HG03565 (cell line): ENCODE data around the gene TNFSF9.
"Not testable (repeated sequence)": the region's sequence is repeated elsewhere in the genome, so short reads cannot be mapped to it uniquely, and the experiment has no call there.

Experiments
- ATAC-seq: cut with Tn5 transposase; IDR thresholded peaks from one replicate; pipeline ENCODE4 v1.9.1; 2021; ENCODE audit warnings: mild to moderate bottlenecking, moderate library complexity; ENCODE audit not compliant: unreplicated experiment

The TNFSF9 gene

DNA sequence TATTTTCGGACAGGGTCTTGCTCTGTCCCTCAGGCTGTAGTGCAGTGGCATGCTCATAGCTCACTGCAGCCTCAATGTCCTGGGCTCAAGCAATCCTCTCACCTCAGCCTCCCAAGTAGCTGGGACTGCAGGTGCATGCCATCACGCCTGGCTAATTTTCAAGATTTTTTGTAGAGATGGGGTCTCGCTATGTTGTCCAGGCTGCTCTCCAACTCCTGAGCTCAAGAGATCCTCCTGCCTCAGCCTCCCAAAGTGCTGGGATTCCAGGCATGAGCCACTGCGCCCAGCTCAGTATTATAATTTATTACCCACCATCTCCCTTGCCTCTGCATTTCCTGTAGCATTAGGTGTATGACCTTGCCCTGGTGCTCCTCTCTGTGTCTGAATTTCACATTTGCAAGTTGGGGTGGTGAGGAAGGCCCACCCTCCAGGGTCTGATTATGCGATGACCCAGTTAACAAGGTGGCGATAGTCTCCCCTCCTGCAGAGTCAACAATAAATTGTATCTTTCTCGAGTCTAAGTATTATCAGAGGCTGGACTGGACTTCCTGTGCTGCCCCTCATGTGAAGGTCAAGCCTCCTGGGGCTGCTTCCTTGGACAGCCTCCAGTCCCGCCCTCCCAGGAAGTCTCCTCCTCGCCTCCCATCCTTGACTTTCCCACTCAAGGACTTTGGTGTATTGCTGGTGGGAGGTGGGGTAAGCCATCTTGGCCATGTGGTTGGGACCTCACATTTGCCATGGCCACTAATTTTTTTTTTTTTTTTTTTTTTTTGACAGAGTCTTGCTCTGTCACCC is 27.2 kb upstream of the TNFSF9 start:
- ATAC-seq, result no peak

DNA sequence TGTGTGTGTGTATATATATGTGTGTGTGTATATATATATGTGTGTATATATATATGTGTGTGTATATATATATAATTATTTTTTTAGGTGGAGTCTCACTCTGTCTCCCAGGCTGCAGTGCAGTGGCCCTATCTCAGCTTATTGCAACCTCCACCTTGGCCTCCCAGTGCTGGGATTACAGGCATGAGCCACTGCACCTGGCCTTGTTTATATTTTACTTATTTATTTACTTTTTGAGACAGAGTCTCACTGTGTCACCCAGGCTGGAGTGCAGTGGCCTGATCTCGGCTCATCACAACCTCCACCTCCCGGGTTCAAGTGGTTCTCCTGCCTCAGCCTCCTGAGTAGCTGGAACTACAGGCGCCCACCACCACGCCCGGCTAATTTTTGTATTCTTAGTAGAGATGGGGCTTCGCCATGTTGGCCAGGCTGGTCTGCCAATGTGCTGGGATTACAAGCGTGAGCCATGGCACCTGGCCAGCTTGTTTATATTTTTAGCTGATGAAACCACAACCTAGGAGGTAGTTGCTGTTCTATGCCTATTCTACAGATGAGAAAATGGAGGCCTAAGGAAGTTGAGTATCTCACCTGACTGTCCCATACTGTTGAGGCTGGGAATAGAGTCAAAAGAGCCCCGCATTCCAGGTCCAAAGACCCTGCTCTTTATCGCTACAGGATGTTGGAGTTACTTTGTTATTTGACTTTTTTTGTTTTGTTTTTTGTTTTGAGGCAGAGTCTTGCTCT is 22.6 kb upstream of the TNFSF9 start:
- not testable (repeated sequence) for ATAC-seq

DNA sequence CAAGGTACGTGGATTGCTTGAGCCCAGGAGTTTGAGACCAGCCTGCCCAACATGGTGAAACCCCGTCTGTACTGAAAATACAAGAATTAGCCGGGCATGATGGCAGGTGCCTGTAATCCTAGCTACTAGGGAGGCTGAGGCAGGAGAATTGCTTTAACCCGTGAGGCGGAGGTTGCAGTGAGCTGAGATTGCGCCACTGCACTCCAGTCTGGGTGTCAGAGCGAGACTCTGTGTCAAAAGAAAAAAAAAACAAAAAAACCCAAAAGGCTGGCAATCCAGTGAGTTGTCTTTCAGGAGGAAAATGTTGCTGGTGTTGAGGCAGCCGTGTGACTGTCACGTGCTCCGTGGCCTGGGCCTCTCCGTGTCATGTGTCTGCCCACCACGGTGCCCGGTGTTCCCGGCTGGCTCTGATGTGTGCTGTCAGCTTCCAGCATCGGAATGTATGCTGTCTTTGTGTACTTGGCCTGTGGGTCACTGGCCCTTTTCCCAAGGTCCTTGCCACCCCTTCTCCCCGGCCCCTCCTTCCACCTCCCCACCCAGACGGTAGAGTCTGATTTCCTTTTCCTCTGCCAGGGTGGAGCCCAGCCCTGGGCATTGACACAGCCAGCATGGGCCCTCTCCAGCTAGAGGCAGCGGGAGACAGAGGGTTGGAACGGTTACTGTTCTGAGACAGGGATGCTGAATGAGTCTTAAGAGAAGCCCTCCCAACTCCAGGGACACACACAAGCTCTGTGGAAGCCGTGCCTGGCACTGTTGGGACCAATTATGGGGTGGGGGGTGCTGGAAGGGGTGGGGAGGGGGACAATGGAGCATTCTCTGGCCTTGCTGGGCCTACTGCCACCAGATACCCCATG is 21.5 kb upstream of the TNFSF9 start:
- no peak for ATAC-seq

DNA sequence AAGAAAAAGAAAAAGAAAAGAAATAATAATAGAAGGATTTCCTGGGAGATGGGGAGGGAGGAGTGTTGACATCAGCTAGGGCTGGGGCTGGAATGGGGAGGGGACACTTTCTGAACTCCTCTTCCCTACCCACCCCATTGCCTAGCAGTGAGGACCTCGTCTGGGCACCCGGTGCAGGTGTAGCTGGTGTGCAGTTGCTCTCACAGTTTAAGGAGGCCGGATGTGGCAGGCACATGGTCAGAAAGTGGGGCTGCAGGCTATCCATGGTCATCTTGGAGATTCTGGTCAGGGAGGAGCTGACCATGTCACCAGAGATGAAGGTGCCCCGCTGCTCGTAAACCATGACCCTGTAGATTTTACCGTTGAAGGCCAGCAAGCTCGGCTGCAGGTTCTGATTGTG is 20.2 kb upstream of the TNFSF9 start:
- ATAC-seq, result no peak

DNA sequence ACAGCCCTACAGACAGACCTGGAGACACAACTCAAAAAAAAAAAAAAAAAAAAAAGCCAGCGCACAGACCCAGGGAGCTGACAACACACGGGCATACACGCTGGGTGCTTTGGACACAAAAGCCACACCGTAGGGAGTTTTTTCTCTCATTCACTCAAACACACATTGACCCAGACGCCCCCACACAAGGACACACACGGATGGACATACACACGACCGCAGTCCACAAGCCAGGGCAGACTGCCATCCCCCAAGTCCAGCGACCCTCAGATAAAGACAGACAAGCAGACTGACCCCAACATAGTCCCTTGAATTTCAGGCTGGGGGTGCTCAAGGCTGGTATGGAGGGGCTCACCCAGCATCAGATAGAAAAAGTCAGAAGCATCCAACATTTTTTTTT is 16.7 kb upstream of the TNFSF9 start:
- no peak for ATAC-seq

DNA sequence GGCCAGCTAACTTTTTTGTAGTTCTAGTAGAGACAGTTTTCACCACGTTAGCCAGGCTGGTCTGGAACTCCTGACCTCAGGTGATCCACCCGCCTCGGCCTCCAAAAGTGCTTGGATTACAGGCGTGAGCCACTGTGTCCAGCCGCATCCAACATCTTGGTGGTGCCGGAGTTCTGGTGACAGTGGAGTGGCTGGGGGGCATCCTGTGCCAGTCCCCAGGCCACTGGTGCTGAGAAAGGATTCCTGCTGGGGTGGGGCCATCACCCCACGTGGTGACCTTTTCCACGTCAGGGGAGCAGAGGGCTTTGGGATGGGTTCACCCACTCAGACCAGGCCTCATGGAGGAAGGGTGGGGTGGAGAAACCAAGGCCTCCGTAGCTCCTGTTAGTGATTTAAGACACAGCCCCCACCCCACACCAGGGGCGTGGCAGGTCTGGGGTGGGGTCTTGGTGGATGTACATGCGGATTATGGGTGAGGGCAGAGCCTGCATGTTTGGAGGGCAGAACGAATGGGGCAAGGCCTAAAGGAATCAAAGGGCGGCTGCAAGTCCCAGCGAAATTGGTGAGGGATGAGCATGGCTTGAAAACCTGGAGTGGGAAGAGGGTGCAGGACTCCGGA is 15.8 kb upstream of the TNFSF9 start:
- no peak for ATAC-seq

DNA sequence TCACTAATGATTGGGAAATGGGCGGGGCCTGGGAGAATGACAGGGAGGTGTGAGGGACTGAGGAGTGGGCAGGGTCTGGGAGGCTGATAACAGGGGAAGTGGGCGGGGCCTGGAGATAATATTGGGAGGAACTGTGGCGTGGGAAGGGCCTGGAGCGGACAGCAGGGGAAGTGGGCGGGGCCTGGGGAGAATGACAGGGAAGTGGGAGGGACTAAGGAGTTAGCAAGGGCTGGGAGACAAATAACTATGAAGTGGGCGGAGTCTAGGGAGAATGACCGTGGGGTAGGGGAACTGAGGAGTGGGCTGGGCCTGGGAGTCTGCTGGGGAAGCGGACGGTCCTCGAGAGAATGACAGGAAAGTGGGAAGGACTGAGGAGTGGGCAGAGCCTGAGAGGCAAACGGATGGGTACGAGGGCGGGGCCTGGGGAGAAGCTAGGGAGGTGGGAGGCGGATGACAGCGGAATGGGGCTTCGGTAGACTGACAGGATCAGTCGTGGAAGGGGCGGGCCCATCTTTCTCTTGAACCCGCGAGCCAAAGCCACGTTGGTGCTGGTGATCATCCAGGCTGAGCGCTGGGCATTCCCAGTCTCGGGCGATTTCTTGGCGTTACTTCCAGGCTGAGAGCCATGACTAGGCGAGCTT is 14.7 kb upstream of the TNFSF9 start:
- ATAC-seq, result no peak

DNA sequence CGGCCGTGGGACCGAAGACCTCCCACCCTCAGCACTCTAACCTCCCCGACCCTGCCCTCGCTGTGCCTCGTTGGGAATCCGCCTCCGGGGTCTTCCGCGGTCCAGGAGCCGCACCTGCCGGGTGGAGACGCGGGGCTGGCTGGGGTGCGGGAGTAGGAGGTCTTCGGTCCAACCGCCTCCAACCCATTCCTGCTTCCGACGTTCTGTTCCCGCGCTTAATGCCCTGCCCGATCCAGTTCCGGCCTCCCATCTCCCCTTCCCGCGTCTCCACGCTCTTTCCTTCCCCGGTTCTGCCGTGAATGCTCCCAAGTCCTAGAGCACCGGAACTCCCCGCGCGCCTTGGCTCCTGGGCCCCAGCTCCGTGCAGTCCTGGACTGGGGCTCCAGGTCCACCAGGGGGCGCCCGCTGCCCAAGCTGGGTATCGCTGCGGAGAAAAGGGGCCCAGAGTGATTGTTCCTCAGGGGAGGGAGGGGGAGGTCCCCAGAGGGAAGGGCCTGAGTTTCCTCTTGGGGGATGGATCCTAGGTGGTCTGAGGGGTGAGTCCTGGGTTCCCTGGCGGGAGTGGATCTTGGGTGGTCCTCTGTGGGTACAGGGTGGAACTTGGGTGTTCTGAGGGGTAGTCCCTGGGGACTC is 14.1 kb upstream of the TNFSF9 start:
- peak; percentile 32 for ATAC-seq

DNA sequence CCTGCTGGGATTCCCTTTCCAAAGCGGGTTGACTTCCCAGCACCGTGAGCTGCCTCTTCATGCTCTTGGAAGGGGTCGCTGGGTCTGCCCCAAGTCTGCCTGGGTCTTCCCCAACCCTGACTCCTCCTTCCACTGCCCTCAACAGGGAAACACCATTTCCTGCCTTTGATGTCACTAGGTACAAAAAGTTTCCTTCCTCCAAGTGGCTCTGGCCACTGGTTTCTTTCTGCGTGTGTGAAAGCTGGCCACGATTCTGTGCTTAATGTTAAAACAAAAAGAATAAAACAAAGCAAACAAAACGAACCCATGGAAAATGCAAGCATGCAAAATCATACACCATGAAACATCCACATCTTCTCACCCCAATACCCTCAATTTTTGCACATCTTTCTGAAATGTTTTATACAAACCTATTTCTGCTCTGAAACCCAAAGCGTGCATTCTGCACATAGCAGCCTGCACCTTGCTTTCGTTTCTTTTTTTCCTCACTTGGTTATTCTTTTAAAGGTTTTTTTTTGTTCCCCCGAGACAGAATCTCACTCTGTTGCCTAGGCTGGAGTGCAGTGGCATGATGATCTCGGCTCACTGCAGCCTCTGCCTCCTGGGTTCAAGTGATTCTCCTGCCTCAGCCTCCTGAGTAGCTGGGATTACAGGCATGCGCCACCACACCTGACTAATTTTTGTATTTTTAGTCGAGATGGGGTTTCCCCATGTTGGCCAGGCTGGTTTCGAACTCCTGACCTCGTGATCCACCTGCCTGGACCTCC is 12.5 kb upstream of the TNFSF9 start:
- peak; percentile 23 for ATAC-seq

DNA sequence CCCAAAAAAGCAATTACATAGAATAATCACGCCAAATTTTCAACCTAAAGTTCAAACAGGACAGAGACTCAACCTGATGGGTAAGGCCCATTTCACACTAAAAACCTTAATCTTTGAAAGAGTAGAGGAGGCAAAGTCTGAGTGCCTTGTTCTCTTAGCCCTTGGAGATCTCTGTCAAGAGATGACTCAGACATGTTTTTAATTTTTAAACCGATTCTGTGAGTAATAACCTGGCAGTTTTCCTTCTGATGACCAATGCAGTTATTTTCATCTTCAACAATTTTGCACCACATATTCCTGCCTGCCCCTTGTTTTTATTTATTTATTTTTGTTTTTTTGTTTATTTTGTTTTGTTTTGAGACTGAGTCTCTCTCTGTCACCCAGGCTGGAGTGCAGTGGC is 11.5 kb upstream of the TNFSF9 start:
- ATAC-seq, result no peak

DNA sequence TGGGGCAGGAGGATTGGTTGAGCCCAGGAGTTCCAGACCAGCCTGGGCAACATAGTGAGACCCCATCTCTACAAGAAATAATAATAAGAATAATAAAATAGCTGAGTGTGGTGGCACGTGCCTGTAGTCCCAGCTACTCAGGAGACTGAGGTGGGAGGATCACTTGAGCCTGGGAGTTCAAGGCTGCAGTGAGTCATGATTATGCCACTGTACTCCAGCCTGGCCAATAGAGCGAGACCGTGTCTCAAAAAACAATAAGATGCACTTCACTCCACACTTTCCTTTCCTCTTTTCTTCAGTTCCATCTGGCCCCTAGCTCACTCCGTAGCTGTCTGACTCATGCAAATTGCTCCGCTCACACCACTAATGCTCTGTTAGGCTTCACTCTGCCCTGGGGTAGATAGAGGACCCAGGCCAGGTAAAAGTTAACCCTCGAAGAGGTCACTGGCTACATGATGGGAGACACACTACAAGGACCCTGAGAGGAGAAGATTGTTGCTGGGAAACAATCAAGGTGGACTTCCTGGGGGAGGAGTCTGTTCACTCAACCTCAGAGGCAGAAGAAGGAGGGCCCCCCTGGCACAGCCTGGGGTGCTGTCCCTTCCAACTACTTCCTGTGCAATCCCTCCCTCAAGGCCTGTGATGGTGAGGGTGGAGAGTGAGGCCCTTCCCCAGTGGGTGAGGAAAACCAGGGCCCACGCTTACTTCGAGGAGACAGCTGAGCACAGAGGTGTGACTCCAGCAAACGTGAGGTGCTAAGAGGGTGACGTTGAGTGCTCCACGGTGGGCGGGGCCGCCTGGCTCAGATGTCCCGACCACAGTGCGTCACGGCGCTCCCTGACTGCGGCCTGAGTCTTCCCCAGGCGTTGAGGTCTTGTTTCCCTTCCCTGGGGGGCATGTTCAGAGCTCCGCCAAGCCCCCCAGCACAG is 8.8 kb upstream of the TNFSF9 start:
- ATAC-seq, result peak; percentile 34

DNA sequence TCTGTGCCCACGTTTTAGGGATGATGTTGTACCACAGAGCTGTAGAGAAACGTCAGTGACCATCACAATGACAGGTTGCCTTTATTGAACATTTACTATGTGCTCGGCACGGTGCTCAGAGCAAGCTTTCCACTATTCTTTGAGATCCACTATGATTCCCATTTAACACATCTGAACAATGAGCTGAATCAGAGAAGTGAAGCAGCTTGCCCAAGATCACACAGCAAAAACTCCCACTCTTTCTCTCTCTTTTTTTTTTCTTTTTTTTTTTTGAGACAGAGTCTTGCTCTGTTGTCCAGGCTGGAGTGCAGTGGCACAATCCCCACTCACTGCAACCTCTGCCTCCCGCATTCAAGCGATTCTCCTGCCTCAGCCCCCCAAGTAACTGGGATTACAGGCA is 8.1 kb upstream of the TNFSF9 start:
- ATAC-seq, result no peak

DNA sequence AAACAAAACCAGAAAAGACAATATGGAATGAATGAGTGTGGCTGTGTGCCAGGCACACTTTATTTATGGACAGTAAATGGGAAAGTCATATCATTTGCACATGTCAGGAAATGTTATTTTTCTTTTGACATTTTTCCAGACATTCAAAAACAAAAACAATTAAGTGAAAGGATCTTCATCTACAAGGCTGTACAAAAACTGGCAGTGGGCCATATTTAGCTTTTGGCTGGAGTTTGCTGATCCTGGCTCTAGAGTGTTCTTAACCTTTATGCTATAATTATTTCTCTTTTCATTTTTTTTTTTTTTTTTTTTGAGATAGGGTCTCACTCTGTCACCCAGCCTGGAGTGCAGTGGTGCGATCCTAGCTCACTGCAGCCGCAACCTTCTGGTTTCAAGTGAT is 6.5 kb upstream of the TNFSF9 start:
- no peak for ATAC-seq

DNA sequence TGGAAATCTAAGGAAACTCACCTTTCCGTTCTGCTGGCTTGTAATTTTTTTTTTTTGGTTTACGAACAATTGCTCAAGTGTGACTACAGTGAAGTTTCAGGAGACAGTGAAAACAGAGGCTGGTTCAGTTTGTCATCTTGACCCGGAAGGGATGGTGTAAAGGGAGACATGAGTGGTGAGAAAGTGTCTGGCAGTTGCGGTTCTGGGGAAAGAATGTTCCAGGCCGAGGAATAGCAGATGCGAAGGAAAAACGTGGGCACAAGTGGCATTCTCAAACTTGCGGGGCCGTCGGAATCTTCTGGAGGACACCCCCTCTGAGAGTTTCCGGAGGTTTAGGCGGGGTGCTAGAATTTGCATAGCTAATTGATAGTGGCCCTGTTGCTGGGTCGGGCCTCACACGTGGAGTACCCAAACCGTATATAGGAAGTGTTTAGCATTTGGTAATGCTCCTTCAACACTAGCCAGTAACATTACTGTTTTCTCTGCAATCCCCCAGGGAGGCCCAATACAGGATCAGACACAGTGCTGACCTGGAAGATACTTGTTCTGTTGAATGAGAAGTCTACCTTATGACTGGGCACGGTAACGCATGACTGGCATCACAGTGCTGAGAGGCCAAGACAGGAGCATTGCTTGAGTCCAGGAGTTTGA is 2.8 kb upstream of the TNFSF9 start:
- ATAC-seq, result peak; percentile 41

DNA sequence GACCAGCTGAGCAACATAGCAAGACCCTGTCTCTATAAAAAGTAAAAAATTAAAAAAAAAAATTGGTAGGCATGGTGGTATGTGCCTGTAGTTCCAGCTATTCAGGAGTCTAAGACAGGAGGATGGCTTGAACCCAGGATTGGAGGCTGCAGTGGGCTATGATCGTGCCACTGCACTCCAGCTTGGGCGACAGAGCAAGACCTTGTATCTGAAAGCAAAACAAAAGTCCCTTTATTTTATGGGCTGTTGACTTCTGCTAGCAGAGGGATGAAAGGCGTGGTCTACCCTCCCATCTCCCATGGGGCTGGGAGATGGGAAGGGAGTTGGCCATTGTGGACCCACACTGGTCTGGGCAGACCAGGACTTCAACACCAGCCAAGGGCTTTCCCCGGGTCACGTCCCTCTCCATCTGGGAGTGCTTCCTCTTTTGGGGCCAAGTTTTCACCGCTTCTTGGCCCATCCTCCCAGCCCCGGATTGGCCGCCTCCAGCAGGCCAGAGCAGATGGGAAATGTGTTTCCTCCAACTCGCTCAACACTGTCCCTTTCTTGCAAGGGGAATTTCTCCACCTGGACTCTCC is 2.2 kb upstream of the TNFSF9 start:
- ATAC-seq, result no peak

DNA sequence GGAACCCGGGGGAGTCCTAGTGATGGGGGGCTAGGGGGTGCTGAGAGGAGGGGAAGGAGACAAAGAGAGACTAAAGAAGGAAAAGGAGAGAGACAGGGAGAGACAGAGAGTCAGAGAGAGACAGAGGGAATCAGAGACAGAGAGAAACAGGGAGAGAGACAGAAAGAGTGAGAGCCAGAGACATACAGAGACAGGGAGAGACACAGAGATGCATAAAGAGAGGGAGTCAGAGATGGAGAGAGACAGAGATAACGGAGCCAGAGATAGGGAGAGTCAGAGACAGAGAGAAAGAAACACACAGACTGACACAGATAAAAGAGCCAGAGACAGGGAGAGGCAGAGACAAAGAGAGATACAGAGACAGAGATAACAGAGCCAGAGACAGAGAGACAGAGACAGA is 1.5 kb upstream of the TNFSF9 start:
- ATAC-seq, result no peak

DNA sequence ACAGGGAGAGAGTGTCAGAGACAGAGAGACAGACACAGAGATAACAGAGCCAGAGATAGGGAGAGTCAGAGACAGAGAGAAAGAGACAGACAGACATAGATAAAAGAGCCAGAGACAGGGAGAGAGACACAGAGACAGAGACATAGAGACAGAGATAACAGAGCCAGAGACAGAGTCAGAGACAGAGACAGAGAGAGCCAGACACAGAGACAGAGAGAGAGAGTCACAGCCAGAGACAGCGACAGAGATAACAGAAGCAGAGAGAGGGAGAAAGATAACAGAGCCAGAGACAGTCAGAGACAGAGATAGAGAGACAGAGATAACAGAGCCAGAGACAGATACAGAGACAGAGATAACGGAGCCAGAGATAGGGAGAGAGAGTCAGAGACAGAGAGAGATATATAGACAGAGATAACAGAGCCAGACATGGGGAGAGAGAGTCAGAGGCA is 865 bp upstream of the TNFSF9 start:
- no peak for ATAC-seq
